Measurements from ENCODE around the gene DNA2. TPM values are rescaled to one million over a fixed set of nuclear protein-coding genes. Genes with fewer than 3 reads are reported as not detected.

DNA2 gene
- total and polyA plus RNA-seq, 2 donors (not counting 1 experiment from before 2014, with no cell fraction given) = 1.6 to 6.5 TPM

DNA sequence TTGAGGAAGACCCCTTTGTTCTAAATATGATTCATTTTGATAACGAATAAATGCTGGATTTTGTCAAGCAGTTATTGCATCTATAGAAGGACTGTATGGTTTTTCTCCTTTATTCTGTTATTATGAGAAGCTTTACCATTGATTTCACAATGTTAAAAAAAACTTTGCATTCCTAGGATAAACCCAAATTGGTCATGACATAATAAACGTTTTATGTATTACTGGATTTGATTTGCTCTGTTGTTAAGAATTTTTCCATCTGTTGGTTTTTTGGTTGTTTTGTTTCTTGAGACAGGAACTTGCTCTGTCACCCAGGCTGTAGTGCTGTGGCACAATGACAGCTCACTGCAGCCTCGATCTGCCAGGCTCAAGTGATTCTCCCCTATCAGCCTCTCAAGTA is 2.2 kb upstream of the DNA2 start:
- DNase-seq (no peak), ATAC-seq (ENCODE audit: low read depth) (no peak)
- ChIA-PET POLR2A (no interaction called here), CTCF (no interaction called here)
- H3K4me3 Mint-ChIP-seq = no peak overlapping the region
- Histone ChIP-seq H3K27ac (ENCODE audit: low read length in 2 of 2) (no peak overlapping the region), H3K36me3 (replicated peaks in 1 of 2; ENCODE audit: control extremely low read depth in 1 of 2, control insufficient read depth in 1 of 2, extremely low read depth in 1 of 2, insufficient read depth in 2 of 2, low read length in 1 of 2) (no peaks in the 10 kb centered on the region), H3K27me3 (replicated peaks in 1 of 4; ENCODE audit: control extremely low read depth in 1 of 4, control insufficient read depth in 3 of 4, insufficient read depth in 4 of 4, low read length in 3 of 4) (no peaks in the 10 kb centered on the region), H3K4me2 (replicated peaks; ENCODE audit: low read depth, low read length, poor library complexity, severe bottlenecking) (no peak overlapping the region), H3K4me3 (ENCODE audit: control extremely low read depth in 1 of 5, extremely low read depth in 1 of 5, insufficient read depth in 1 of 5, low read depth in 2 of 5, low read length in 4 of 5) (no peak overlapping the region), H3K4me1 (ENCODE audit: control insufficient read depth in 2 of 2, insufficient read depth in 2 of 2, low read length in 2 of 2) (peaks cover 5 to 12% of the 10 kb centered on the region in 2 donors), H3K79me2 (ENCODE audit: control insufficient read depth, insufficient read depth, low read length) (peaks cover 9% of the 10 kb centered on the region), H4K20me1 (ENCODE audit: control insufficient read depth, insufficient read depth, low read length, poor library complexity, severe bottlenecking) (no peaks in the 10 kb centered on the region), H3K9ac (ENCODE audit: low read length) (no peak overlapping the region), H3K9me3 (ENCODE audit: control extremely low read depth in 1 of 3, control insufficient read depth in 2 of 3, insufficient read depth in 1 of 3, low read length in 2 of 3) (no peaks in the 10 kb centered on the region), H2AFZ (ENCODE audit: insufficient read depth, low read depth, low read length, poor library complexity, severe bottlenecking) (no peak overlapping the region)
- H3K27me3 Mint-ChIP-seq = no peaks in the 10 kb centered on the region
- H3K9me3 Mint-ChIP-seq (ENCODE audit: insufficient read depth) = no peaks in the 10 kb centered on the region
- peaks cover 17% of the 10 kb centered on the region for H3K4me1 Mint-ChIP-seq
- TF ChIP-seq, protein P1, sequence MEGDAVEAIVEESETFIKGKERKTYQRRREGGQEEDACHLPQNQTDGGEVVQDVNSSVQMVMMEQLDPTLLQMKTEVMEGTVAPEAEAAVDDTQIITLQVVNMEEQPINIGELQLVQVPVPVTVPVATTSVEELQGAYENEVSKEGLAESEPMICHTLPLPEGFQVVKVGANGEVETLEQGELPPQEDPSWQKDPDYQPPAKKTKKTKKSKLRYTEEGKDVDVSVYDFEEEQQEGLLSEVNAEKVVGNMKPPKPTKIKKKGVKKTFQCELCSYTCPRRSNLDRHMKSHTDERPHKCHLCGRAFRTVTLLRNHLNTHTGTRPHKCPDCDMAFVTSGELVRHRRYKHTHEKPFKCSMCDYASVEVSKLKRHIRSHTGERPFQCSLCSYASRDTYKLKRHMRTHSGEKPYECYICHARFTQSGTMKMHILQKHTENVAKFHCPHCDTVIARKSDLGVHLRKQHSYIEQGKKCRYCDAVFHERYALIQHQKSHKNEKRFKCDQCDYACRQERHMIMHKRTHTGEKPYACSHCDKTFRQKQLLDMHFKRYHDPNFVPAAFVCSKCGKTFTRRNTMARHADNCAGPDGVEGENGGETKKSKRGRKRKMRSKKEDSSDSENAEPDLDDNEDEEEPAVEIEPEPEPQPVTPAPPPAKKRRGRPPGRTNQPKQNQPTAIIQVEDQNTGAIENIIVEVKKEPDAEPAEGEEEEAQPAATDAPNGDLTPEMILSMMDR (IDR thresholded peaks at IDR 0.05) = no peak
- no peak for TF ChIP-seq EZH2 (IDR thresholded peaks at IDR 0.05; ENCODE audit: borderline replicate concordance, insufficient read depth, low read depth, low read length, poor library complexity, severe bottlenecking)
- 50% methylated on average over 1 of the region's 3 CpGs for WGBS (ENCODE audit: insufficient coverage)
- H3K27ac Mint-ChIP-seq = no peak overlapping the region
- intact Hi-C loops (cut with micrococcal nuclease) = loop anchor here (5.0 kb wide), 1 partner anchor 53 kb away; the partner anchor contains the start of gene SLC25A16

DNA sequence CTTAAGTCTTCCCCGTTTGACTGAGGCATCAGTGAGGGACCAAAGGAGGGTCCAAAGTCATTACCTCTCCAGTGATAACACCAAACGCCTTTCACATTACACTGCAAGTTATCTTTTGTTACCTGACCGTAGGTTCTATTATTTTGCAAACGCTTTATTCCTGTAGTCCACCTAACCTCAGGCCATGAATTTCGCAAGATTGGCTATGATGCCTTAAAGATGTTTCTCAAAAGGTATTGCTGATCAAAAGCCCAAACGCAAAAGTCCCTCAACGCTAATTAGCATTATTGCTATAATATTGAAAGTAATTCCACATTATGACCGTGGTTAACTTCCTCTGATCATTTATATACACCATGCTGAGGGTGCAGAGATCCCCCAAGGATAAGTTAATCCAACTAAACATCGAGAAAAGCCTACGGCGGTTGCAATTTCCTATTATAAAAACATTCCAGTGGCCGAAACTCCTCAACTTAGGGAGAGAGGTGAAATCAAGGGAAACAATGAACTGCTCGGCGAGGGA is 649 bp downstream of the DNA2 start:
- Histone ChIP-seq H3K79me2 (ENCODE audit: control insufficient read depth, insufficient read depth, low read length) (peaks cover 9% of the 10 kb centered on the region), H3K9me3 (ENCODE audit: control extremely low read depth in 1 of 3, control insufficient read depth in 2 of 3, insufficient read depth in 1 of 3, low read length in 2 of 3) (no peaks in the 10 kb centered on the region), H3K4me3 (ENCODE audit: control extremely low read depth in 1 of 5, extremely low read depth in 1 of 5, insufficient read depth in 1 of 5, low read depth in 2 of 5, low read length in 4 of 5) (peak overlapping the region; percentile 73 to 88 (median 77)), H3K4me2 (replicated peaks; ENCODE audit: low read depth, low read length, poor library complexity, severe bottlenecking) (peak overlapping the region; percentile 81), H3K36me3 (replicated peaks in 1 of 2; ENCODE audit: control extremely low read depth in 1 of 2, control insufficient read depth in 1 of 2, extremely low read depth in 1 of 2, insufficient read depth in 2 of 2, low read length in 1 of 2) (no peaks in the 10 kb centered on the region), H3K4me1 (ENCODE audit: control insufficient read depth in 2 of 2, insufficient read depth in 2 of 2, low read length in 2 of 2) (peaks cover 5 to 12% of the 10 kb centered on the region in 2 donors), H3K27me3 (replicated peaks in 1 of 4; ENCODE audit: control extremely low read depth in 1 of 4, control insufficient read depth in 3 of 4, insufficient read depth in 4 of 4, low read length in 3 of 4) (no peaks in the 10 kb centered on the region), H4K20me1 (ENCODE audit: control insufficient read depth, insufficient read depth, low read length, poor library complexity, severe bottlenecking) (no peaks in the 10 kb centered on the region), H2AFZ (ENCODE audit: insufficient read depth, low read depth, low read length, poor library complexity, severe bottlenecking) (peak overlapping the region; percentile 97), H3K9ac (ENCODE audit: low read length) (peak overlapping the region; percentile 81), H3K27ac (ENCODE audit: low read length in 2 of 2) (peak overlapping the region in 1 of 2 donors; percentile 76)
- TF ChIP-seq, protein P1 (IDR thresholded peaks at IDR 0.05) = no peak
- no peak for TF ChIP-seq EZH2 (IDR thresholded peaks at IDR 0.05; ENCODE audit: borderline replicate concordance, insufficient read depth, low read depth, low read length, poor library complexity, severe bottlenecking)
- intact Hi-C loops (cut with micrococcal nuclease) = loop anchor here (1.0 to 5.0 kb wide), 2 partner anchors 56 to 64 kb away; partner anchors contain the start of genes RUFY2 and SLC25A16
- H3K27me3 Mint-ChIP-seq = no peaks in the 10 kb centered on the region
- ATAC-seq (ENCODE audit: low read depth) (no peak), DNase-seq (peak; percentile 8)
- H3K4me1 Mint-ChIP-seq = peaks cover 17% of the 10 kb centered on the region
- H3K4me3 Mint-ChIP-seq = peak overlapping the region; percentile 100
- ChIA-PET POLR2A (no interaction called here), CTCF (interaction anchor here (0.6 to 1.7 kb wide), 2 partner anchors 114 to 258 kb away, joined by 3 to 4 read pairs; no protein-coding TSS in a partner anchor)
- no peak overlapping the region for H3K27ac Mint-ChIP-seq
- 4% methylated on average over 5 of the region's 14 CpGs for WGBS (ENCODE audit: insufficient coverage)
- no peaks in the 10 kb centered on the region for H3K9me3 Mint-ChIP-seq (ENCODE audit: insufficient read depth)

Data from B cell (primary cell).